ENCODE results near the gene ITPA. TPM values are rescaled to one million over a fixed set of nuclear protein-coding genes. Genes with fewer than 3 reads are reported as not detected.

The ITPA gene
- total and polyA plus RNA-seq, 2 of the 13 experiments (the other 11 are each of a cell fraction or from before 2014, with no cell fraction given) = 60.1 to 103 TPM

DNA sequence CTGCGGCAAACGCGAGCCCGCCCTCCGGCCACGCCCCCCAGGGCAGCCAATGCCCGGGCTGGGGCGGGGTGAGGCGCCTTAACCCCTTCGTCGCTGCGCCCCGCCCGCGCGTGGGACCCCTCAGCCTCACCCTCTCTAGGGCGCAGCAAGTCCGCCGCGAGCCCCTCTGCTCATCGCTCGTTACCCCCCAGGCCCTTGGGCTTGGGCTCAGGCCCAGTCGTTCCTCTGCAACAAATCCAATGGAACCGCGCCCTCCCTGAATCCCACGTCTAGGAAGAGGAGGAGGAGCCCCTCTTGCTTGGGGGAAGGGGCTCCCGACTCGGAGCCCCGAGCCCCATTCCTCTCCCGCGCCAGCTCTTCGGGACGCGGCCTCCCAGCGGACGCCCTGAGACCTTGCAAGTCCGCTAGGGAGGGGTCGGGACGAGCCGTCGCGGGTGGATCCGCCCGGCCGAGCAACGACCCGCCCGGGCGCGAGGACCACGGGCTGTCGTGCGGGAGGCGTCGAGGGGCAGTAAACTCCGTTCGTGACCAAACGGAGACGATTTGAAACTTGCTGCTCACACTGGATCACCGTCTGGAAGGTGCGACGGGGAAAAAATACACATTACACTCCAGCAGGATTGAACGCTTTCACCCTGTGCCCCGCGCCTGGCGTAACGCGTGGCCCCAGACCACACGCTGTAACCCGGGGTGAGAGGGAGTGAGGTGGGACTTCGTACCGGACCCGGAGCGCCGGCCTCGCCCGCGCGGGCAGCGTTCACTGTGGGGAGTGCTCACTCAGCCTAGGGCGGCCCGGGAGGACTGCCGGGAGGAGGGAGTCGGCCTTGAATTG, 35.5 kb upstream of the ITPA start (continued):
- TF ChIP-seq, protein P1, sequence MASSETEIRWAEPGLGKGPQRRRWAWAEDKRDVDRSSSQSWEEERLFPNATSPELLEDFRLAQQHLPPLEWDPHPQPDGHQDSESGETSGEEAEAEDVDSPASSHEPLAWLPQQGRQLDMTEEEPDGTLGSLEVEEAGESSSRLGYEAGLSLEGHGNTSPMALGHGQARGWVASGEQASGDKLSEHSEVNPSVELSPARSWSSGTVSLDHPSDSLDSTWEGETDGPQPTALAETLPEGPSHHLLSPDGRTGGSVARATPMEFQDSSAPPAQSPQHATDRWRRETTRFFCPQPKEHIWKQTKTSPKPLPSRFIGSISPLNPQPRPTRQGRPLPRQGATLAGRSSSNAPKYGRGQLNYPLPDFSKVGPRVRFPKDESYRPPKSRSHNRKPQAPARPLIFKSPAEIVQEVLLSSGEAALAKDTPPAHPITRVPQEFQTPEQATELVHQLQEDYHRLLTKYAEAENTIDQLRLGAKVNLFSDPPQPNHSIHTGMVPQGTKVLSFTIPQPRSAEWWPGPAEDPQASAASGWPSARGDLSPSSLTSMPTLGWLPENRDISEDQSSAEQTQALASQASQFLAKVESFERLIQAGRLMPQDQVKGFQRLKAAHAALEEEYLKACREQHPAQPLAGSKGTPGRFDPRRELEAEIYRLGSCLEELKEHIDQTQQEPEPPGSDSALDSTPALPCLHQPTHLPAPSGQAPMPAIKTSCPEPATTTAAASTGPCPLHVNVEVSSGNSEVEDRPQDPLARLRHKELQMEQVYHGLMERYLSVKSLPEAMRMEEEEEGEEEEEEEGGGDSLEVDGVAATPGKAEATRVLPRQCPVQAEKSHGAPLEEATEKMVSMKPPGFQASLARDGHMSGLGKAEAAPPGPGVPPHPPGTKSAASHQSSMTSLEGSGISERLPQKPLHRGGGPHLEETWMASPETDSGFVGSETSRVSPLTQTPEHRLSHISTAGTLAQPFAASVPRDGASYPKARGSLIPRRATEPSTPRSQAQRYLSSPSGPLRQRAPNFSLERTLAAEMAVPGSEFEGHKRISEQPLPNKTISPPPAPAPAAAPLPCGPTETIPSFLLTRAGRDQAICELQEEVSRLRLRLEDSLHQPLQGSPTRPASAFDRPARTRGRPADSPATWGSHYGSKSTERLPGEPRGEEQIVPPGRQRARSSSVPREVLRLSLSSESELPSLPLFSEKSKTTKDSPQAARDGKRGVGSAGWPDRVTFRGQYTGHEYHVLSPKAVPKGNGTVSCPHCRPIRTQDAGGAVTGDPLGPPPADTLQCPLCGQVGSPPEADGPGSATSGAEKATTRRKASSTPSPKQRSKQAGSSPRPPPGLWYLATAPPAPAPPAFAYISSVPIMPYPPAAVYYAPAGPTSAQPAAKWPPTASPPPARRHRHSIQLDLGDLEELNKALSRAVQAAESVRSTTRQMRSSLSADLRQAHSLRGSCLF (CRISPR knock-in tag; IDR thresholded peaks at IDR 0.05; ENCODE audit: borderline replicate concordance) = 0 out of 2 replicates have a peak, but pooled peaks have one; percentile 42
- TF ChIP-seq PAF1 (CRISPR knock-in tag; IDR thresholded peaks at IDR 0.05) = peak; percentile 70
- no peak for TF ChIP-seq SUZ12 (IDR thresholded peaks at IDR 0.05; ENCODE audit: low read depth, low read length)
- peak; percentile 97 for TF ChIP-seq KDM2A (CRISPR knock-in tag; IDR thresholded peaks at IDR 0.05; ENCODE audit: borderline replicate concordance, low read depth)
- TF ChIP-seq JDP2 (CRISPR knock-in tag; IDR thresholded peaks at IDR 0.05; ENCODE audit: borderline replicate concordance) = peak; percentile 23; the same call in 1 of the 2 replicates
- peak; percentile 52 for TF ChIP-seq ZNF614 (CRISPR knock-in tag; IDR thresholded peaks at IDR 0.05; ENCODE audit: borderline replicate concordance)
- no peak for TF ChIP-seq ZNF660 (CRISPR knock-in tag; IDR thresholded peaks at IDR 0.05; ENCODE audit: borderline replicate concordance, low read depth)
- TF ChIP-seq ZNF12 (CRISPR knock-in tag; IDR thresholded peaks at IDR 0.05) = no peak
- TF ChIP-seq ZNF224 (CRISPR knock-in tag; IDR thresholded peaks at IDR 0.05) = peak; percentile 98; the same call in 1 of the 2 replicates
- peak; percentile 97 for TF ChIP-seq ZNF788 (CRISPR knock-in tag; IDR thresholded peaks at IDR 0.05; ENCODE audit: borderline replicate concordance)
- TF ChIP-seq, protein P2, sequence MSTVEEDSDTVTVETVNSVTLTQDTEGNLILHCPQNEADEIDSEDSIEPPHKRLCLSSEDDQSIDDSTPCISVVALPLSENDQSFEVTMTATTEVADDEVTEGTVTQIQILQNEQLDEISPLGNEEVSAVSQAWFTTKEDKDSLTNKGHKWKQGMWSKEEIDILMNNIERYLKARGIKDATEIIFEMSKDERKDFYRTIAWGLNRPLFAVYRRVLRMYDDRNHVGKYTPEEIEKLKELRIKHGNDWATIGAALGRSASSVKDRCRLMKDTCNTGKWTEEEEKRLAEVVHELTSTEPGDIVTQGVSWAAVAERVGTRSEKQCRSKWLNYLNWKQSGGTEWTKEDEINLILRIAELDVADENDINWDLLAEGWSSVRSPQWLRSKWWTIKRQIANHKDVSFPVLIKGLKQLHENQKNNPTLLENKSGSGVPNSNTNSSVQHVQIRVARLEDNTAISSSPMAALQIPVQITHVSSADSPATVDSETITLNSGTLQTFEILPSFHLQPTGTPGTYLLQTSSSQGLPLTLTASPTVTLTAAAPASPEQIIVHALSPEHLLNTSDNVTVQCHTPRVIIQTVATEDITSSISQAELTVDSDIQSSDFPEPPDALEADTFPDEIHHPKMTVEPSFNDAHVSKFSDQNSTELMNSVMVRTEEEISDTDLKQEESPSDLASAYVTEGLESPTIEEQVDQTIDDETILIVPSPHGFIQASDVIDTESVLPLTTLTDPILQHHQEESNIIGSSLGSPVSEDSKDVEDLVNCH (CRISPR knock-in tag; IDR thresholded peaks at IDR 0.05) = 0 out of 2 replicates have a peak, but pooled peaks have one; percentile 20
- TF ChIP-seq, protein P3, sequence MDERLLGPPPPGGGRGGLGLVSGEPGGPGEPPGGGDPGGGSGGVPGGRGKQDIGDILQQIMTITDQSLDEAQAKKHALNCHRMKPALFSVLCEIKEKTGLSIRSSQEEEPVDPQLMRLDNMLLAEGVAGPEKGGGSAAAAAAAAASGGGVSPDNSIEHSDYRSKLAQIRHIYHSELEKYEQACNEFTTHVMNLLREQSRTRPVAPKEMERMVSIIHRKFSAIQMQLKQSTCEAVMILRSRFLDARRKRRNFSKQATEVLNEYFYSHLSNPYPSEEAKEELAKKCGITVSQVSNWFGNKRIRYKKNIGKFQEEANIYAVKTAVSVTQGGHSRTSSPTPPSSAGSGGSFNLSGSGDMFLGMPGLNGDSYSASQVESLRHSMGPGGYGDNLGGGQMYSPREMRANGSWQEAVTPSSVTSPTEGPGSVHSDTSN (CRISPR knock-in tag; IDR thresholded peaks at IDR 0.05) = no peak
- TF ChIP-seq, protein P4, sequence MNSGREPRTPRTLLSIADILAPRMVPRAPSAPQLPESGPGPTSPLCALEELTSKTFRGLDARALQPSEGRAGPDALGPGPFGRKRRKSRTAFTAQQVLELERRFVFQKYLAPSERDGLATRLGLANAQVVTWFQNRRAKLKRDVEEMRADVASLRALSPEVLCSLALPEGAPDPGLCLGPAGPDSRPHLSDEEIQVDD (CRISPR knock-in tag; IDR thresholded peaks at IDR 0.05; ENCODE audit: borderline replicate concordance) = peak; percentile 67; the same call in 1 of the 2 replicates
- no peak; the same call in 1 of the 2 replicates for TF ChIP-seq GFI1 (CRISPR knock-in tag; IDR thresholded peaks at IDR 0.05; ENCODE audit: borderline replicate concordance)
- TF ChIP-seq KLF9 (CRISPR knock-in tag; IDR thresholded peaks at IDR 0.05; ENCODE audit: low read depth) = peak; percentile 60; the same call in 1 of the 2 replicates
- TF ChIP-seq, protein P5, sequence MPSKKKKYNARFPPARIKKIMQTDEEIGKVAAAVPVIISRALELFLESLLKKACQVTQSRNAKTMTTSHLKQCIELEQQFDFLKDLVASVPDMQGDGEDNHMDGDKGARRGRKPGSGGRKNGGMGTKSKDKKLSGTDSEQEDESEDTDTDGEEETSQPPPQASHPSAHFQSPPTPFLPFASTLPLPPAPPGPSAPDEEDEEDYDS (CRISPR knock-in tag; IDR thresholded peaks at IDR 0.05) = peak; percentile 85
- TF ChIP-seq DNMT1 (CRISPR knock-in tag; IDR thresholded peaks at IDR 0.05) = peak; percentile 89
- no peak for TF ChIP-seq ATM (IDR thresholded peaks at IDR 0.05; ENCODE audit: borderline replicate concordance)
- no peak for TF ChIP-seq NR2F6 (IDR thresholded peaks at IDR 0.05)
- peak; percentile 53 for TF ChIP-seq NR2F6 (CRISPR knock-in tag; IDR thresholded peaks at IDR 0.05)
- peak; percentile 90 for TF ChIP-seq SALL1 (CRISPR knock-in tag; IDR thresholded peaks at IDR 0.05)

All from HepG2 (cell line).